SK-N-SH treated with all-trans-retinoic acid at 6 μM for 48 hours (cell line): ENCODE data around the gene SEL1L.
"Not testable (repeated sequence)": the region's sequence is repeated elsewhere in the genome, so short reads cannot be mapped to it uniquely, and the experiment has no call there.

Source experiments
- ATAC-seq: fragments of 200-7000 bp; cut with Tn5 transposase; 3 replicates; pipeline ENCODE4 v1.9.1; 2020; ENCODE audit warnings: mild to moderate bottlenecking, moderate library complexity
- ARNTL ChIP-seq: fragments of 450-650 bp; formaldehyde crosslinking; IDR thresholded peaks from 2 replicates; pipeline ENCODE4 v1.5.0; 2020; ENCODE audit warnings: low read depth, mild to moderate bottlenecking, moderate library complexity, borderline replicate concordance
- BACH2 ChIP-seq: fragments of 250-450 bp; sonication (Bioruptor Pico); IDR thresholded peaks from 2 replicates; pipeline ENCODE4 v1.9.0; 2021; ENCODE audit warnings: mild to moderate bottlenecking, borderline replicate concordance
- ESRRG ChIP-seq: fragments of 250-450 bp; sonication (Bioruptor Pico); IDR thresholded peaks from 2 replicates; pipeline ENCODE4 v1.6.1; 2021; ENCODE audit warnings: mild to moderate bottlenecking
- GLIS3 ChIP-seq: fragments of 250-450 bp; sonication (Bioruptor Pico); IDR thresholded peaks from 2 replicates; pipeline ENCODE4 v1.5.0; 2020; ENCODE audit warnings: mild to moderate bottlenecking, moderate library complexity
- ISL1 ChIP-seq: fragments of 250-450 bp; sonication (Bioruptor Pico); IDR thresholded peaks from 2 replicates; pipeline ENCODE4 v2.1.2; 2022; ENCODE audit warnings: mild to moderate bottlenecking, moderate library complexity
- OSR1 ChIP-seq: fragments of 250-450 bp; sonication (Bioruptor Pico); IDR thresholded peaks from 2 replicates; pipeline ENCODE4 v1.8.0; 2022; ENCODE audit warnings: moderate library complexity, mild to moderate bottlenecking, inconsistent platforms
- PPARA ChIP-seq: fragments of 250-450 bp; sonication (Bioruptor Pico); IDR thresholded peaks from 2 replicates; pipeline ENCODE4 v1.5.0; 2020; ENCODE audit warnings: mild to moderate bottlenecking, borderline replicate concordance
- RARB ChIP-seq: fragments of 250-450 bp; sonication (Bioruptor Pico); IDR thresholded peaks from 2 replicates; pipeline ENCODE4 v1.8.0; 2021; ENCODE audit warnings: mild to moderate bottlenecking, moderate library complexity
- SNAI2 ChIP-seq: fragments of 250-450 bp; sonication (Bioruptor Pico); IDR thresholded peaks from 2 replicates; pipeline ENCODE4 v1.5.0; 2020; ENCODE audit warnings: mild to moderate bottlenecking, moderate library complexity
- TCF4 ChIP-seq: fragments of 250-450 bp; sonication (Bioruptor Pico); IDR thresholded peaks from 2 replicates; pipeline ENCODE4 v1.8.0; 2021; ENCODE audit warnings: mild to moderate bottlenecking, moderate library complexity, borderline replicate concordance
- ZC3H10 ChIP-seq: fragments of 250-450 bp; sonication (Bioruptor Pico); IDR thresholded peaks from 2 replicates; pipeline ENCODE4 v1.5.1; 2021; ENCODE audit warnings: mild to moderate bottlenecking, moderate library complexity
- ZFP3 ChIP-seq: fragments of 250-450 bp; sonication (Bioruptor Pico); IDR thresholded peaks from 2 replicates; pipeline ENCODE4 v1.5.0; 2020; ENCODE audit warnings: mild to moderate bottlenecking, moderate library complexity
- ZFP30 ChIP-seq: fragments of 450-650 bp; formaldehyde crosslinking; IDR thresholded peaks from 2 replicates; pipeline ENCODE4 v1.5.0; 2022; ENCODE audit warnings: mild to moderate bottlenecking, moderate library complexity
- ZNF565 ChIP-seq: fragments of 450-650 bp; formaldehyde crosslinking; conservative IDR thresholded peaks from 2 replicates; pipeline ENCODE4 v1.5.0; 2020; ENCODE audit warnings: low read depth, mild to moderate bottlenecking, moderate library complexity
- ZNF70 ChIP-seq: fragments of 450-650 bp; formaldehyde crosslinking; IDR thresholded peaks from 2 replicates; pipeline ENCODE4 v1.5.0; 2020; ENCODE audit warnings: mild to moderate bottlenecking, moderate library complexity
- ZNF8 ChIP-seq: fragments of 450-650 bp; formaldehyde crosslinking; IDR thresholded peaks from 2 replicates; pipeline ENCODE4 v1.5.0; 2020; ENCODE audit warnings: mild to moderate bottlenecking, moderate library complexity
- TF ChIP-seq, protein P1 (sequence below): fragments of 250-450 bp; sonication (Bioruptor Pico); IDR thresholded peaks from 2 replicates; pipeline ENCODE4 v1.5.0; 2020; ENCODE audit warnings: mild to moderate bottlenecking, moderate library complexity
- TF ChIP-seq, protein P2 (sequence below): fragments of 250-450 bp; sonication (Bioruptor Pico); IDR thresholded peaks from 2 replicates; pipeline ENCODE4 v1.5.1; 2021; ENCODE audit warnings: mild to moderate bottlenecking, moderate library complexity
- TF ChIP-seq, protein P3 (sequence below): fragments of 250-450 bp; sonication (Bioruptor Pico); IDR thresholded peaks from 2 replicates; pipeline ENCODE4 v1.8.0; 2021; ENCODE audit warnings: low read depth, mild to moderate bottlenecking, moderate library complexity, borderline replicate concordance
- TF ChIP-seq, protein P4 (sequence below): fragments of 250-450 bp; sonication (Bioruptor Pico); IDR thresholded peaks from 2 replicates; pipeline ENCODE4 v1.5.1; 2020; ENCODE audit warnings: low read depth, mild to moderate bottlenecking, moderate library complexity
- TF ChIP-seq, protein P5 (sequence below): fragments of 250-450 bp; sonication (Bioruptor Pico); IDR thresholded peaks from 2 replicates; pipeline ENCODE4 v1.8.0; 2020; ENCODE audit warnings: mild to moderate bottlenecking, moderate library complexity, borderline replicate concordance

SEL1L gene

GRCh38 chr14:81472096-81472800 is 61.4 kb downstream of the SEL1L start:
- ATAC-seq, result no peak
- TF ChIP-seq ZNF565 (CRISPR knock-in tag) (no peak), RARB (CRISPR knock-in tag) (no peak), GLIS3 (no peak), TCF4 (no peak), PPARA (CRISPR knock-in tag) (no peak), ISL1 (CRISPR knock-in tag) (no peak)
- TF ChIP-seq, all 23 proteins: peak for 0

DNA sequence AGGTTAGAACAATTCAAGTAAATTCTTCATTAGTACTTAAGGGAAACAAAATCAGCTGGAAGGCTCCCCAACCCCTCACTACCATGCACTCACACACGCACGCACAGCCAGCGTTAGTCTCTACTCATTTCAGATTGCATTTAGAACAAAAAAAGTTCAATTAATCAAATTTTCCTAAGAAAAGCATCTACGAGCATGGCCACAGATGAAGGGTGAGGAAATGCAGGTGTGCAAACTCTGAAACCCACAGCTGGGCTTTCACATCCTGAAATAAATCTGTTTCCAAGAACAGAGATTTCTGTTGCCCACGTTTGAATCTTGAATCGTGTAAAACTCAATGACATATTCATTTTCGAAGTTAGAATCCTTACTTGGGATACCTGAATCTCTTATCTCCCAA is 62.6 kb downstream of the SEL1L start:
- no peak for ATAC-seq
- TF ChIP-seq ZNF70 (CRISPR knock-in tag) (no peak), OSR1 (CRISPR knock-in tag) (no peak), ESRRG (CRISPR knock-in tag) (no peak), ZFP3 (CRISPR knock-in tag) (no peak)
- TF ChIP-seq, protein P1, sequence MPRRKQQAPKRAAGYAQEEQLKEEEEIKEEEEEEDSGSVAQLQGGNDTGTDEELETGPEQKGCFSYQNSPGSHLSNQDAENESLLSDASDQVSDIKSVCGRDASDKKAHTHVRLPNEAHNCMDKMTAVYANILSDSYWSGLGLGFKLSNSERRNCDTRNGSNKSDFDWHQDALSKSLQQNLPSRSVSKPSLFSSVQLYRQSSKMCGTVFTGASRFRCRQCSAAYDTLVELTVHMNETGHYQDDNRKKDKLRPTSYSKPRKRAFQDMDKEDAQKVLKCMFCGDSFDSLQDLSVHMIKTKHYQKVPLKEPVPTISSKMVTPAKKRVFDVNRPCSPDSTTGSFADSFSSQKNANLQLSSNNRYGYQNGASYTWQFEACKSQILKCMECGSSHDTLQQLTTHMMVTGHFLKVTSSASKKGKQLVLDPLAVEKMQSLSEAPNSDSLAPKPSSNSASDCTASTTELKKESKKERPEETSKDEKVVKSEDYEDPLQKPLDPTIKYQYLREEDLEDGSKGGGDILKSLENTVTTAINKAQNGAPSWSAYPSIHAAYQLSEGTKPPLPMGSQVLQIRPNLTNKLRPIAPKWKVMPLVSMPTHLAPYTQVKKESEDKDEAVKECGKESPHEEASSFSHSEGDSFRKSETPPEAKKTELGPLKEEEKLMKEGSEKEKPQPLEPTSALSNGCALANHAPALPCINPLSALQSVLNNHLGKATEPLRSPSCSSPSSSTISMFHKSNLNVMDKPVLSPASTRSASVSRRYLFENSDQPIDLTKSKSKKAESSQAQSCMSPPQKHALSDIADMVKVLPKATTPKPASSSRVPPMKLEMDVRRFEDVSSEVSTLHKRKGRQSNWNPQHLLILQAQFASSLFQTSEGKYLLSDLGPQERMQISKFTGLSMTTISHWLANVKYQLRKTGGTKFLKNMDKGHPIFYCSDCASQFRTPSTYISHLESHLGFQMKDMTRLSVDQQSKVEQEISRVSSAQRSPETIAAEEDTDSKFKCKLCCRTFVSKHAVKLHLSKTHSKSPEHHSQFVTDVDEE (CRISPR knock-in tag), result no peak

DNA sequence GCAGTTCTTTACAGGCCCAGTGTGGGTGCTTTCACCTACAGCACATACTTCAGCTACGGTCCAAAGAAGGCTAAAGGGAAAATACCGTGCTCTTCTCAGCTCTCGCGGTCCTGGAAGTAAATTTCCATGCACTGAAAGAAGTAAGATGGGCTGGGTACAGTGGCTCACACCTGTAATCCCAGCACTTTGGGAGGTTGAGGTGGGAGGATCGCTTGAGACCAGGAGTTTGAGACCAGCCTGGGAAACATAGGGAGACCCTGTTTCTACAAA is 63.2 kb downstream of the SEL1L start:
- not testable (repeated sequence) for ATAC-seq

- no peak for ATAC-seq
- no peak for TF ChIP-seq BACH2 (CRISPR knock-in tag)
Observed at GRCh38 chr14:81466854-81467253, 66.8 kb downstream of the SEL1L start.

GRCh38 chr14:81465507-81466228 is 68.0 kb downstream of the SEL1L start:
- ATAC-seq, result no peak
- no peak for TF ChIP-seq ZFP3 (CRISPR knock-in tag)
- no peak for TF ChIP-seq RARB (CRISPR knock-in tag)
- no peak for TF ChIP-seq PPARA (CRISPR knock-in tag)
- TF ChIP-seq SNAI2 (CRISPR knock-in tag), result no peak
- no peak for TF ChIP-seq ESRRG (CRISPR knock-in tag)
- TF ChIP-seq ARNTL (CRISPR knock-in tag), result no peak
- no peak for TF ChIP-seq GLIS3

GRCh38 chr14:81465003-81465392 is 68.7 kb downstream of the SEL1L start:
- ATAC-seq, result peak; percentile 12; the same call in 1 of the 3 replicates

- ATAC-seq, result peak; percentile 75
Observed at GRCh38 chr14:81464253-81465002, 69.2 kb downstream of the SEL1L start.

More at GRCh38 chr14:81464253-81465002, 69.2 kb downstream of the SEL1L start:
- TF ChIP-seq PPARA (CRISPR knock-in tag) (no peak), ZC3H10 (no peak), ARNTL (CRISPR knock-in tag) (no peak), ZNF8 (CRISPR knock-in tag) (no peak), ISL1 (CRISPR knock-in tag) (no peak), ZFP30 (no peak), ZNF565 (CRISPR knock-in tag) (no peak)
- TF ChIP-seq, protein P2, sequence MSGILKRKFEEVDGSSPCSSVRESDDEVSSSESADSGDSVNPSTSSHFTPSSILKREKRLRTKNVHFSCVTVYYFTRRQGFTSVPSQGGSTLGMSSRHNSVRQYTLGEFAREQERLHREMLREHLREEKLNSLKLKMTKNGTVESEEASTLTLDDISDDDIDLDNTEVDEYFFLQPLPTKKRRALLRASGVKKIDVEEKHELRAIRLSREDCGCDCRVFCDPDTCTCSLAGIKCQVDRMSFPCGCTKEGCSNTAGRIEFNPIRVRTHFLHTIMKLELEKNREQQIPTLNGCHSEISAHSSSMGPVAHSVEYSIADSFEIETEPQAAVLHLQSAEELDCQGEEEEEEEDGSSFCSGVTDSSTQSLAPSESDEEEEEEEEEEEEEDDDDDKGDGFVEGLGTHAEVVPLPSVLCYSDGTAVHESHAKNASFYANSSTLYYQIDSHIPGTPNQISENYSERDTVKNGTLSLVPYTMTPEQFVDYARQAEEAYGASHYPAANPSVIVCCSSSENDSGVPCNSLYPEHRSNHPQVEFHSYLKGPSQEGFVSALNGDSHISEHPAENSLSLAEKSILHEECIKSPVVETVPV (CRISPR knock-in tag), result no peak
- TF ChIP-seq, protein P3, sequence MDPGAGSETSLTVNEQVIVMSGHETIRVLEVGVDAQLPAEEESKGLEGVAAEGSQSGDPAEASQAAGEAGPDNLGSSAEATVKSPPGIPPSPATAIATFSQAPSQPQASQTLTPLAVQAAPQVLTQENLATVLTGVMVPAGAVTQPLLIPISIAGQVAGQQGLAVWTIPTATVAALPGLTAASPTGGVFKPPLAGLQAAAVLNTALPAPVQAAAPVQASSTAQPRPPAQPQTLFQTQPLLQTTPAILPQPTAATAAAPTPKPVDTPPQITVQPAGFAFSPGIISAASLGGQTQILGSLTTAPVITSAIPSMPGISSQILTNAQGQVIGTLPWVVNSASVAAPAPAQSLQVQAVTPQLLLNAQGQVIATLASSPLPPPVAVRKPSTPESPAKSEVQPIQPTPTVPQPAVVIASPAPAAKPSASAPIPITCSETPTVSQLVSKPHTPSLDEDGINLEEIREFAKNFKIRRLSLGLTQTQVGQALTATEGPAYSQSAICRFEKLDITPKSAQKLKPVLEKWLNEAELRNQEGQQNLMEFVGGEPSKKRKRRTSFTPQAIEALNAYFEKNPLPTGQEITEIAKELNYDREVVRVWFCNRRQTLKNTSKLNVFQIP (CRISPR knock-in tag), result no peak
- TF ChIP-seq, protein P4, sequence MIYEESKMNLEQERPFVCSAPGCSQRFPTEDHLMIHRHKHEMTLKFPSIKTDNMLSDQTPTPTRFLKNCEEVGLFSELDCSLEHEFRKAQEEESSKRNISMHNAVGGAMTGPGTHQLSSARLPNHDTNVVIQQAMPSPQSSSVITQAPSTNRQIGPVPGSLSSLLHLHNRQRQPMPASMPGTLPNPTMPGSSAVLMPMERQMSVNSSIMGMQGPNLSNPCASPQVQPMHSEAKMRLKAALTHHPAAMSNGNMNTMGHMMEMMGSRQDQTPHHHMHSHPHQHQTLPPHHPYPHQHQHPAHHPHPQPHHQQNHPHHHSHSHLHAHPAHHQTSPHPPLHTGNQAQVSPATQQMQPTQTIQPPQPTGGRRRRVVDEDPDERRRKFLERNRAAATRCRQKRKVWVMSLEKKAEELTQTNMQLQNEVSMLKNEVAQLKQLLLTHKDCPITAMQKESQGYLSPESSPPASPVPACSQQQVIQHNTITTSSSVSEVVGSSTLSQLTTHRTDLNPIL (CRISPR knock-in tag), result no peak
- TF ChIP-seq, protein P5, sequence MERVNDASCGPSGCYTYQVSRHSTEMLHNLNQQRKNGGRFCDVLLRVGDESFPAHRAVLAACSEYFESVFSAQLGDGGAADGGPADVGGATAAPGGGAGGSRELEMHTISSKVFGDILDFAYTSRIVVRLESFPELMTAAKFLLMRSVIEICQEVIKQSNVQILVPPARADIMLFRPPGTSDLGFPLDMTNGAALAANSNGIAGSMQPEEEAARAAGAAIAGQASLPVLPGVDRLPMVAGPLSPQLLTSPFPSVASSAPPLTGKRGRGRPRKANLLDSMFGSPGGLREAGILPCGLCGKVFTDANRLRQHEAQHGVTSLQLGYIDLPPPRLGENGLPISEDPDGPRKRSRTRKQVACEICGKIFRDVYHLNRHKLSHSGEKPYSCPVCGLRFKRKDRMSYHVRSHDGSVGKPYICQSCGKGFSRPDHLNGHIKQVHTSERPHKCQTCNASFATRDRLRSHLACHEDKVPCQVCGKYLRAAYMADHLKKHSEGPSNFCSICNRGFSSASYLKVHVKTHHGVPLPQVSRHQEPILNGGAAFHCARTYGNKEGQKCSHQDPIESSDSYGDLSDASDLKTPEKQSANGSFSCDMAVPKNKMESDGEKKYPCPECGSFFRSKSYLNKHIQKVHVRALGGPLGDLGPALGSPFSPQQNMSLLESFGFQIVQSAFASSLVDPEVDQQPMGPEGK (CRISPR knock-in tag), result no peak
